Lung (tissue), 12 donors: Measurements from ENCODE around the gene NTM. TPM values are rescaled to one million over a fixed set of nuclear protein-coding genes. Genes with fewer than 3 reads are reported as not detected.
A peak's percentile ranks its signal among the peaks of the same experiment; 100 is the strongest.

Source experiments
- ATAC-seq: fragments of 200-7000 bp; cut with Tn5 transposase; one replicate; pipeline ENCODE4 v1.9.1; 2020; ENCODE audit warnings: moderate number of reproducible peaks; ENCODE audit not compliant: insufficient read depth, low FRiP score
- DNase-seq, 3 donors: peaks; one replicate each; pipeline ENCODE4 v3.0.0-alpha.2; 2013 to 2017
- H3K27ac ChIP-seq, 2 donors: one replicate each; pipeline ENCODE4 v1.5.1; 2013; ENCODE audit warnings: mild to moderate bottlenecking in 2 of 2, moderate library complexity in 2 of 2, control low read depth in 1 of 2, inconsistent platforms in 1 of 2, low read depth in 1 of 2, low read length in 1 of 2
- H3K27me3 ChIP-seq, 3 donors: one replicate each; pipeline ENCODE4 v1.5.1; 2013; ENCODE audit warnings: low read length in 2 of 3; ENCODE audit not compliant: control insufficient read depth in 3 of 3, insufficient read depth in 3 of 3
- H3K36me3 ChIP-seq, 4 donors: one replicate each; pipeline ENCODE4 v1.5.1; 2013; ENCODE audit warnings: low read length in 4 of 4, mild to moderate bottlenecking in 1 of 4, moderate library complexity in 1 of 4; ENCODE audit not compliant: control insufficient read depth in 4 of 4, insufficient read depth in 4 of 4
- H3K4me1 ChIP-seq, 5 donors: one replicate each; pipeline ENCODE4 v1.5.1; 2013; ENCODE audit warnings: low read length in 5 of 5, mild to moderate bottlenecking in 2 of 5, moderate library complexity in 1 of 5; ENCODE audit not compliant: control insufficient read depth in 5 of 5, insufficient read depth in 5 of 5
- H3K4me3 ChIP-seq: one replicate; pipeline ENCODE4 v1.5.1; 2013; ENCODE audit warnings: mild to moderate bottlenecking, control low read depth, moderate library complexity
- H3K9ac ChIP-seq, 2 donors: one replicate each; pipeline ENCODE4 v1.5.1; 2013; ENCODE audit warnings: low read length in 2 of 2, control low read depth in 1 of 2; ENCODE audit not compliant: insufficient read depth in 1 of 2
- H3K9me3 ChIP-seq, 4 donors: one replicate each; pipeline ENCODE4 v1.5.1; 2013; ENCODE audit warnings: low read length in 3 of 4, mild to moderate bottlenecking in 1 of 4, moderate library complexity in 1 of 4; ENCODE audit not compliant: control insufficient read depth in 4 of 4, insufficient read depth in 3 of 4
- CTCF ChIP-seq: IDR thresholded peaks from 2 replicates; pipeline ENCODE4 v1.5.1; 2012; ENCODE audit warnings: mild to moderate bottlenecking; ENCODE audit errors: control extremely low read depth, extremely low read depth
- WGBS, 2 donors: extraction: QIAGEN DNeasy Blood & Tissue Kit; methylation state at CpG; one replicate each; pipeline ENCODE4 v1.1.7; 2013; 5-methylcytosine and 5-hydroxymethylcytosine counted together
- polyA plus RNA-seq, 2 donors: library from polyadenylated mRNA; stranded (reverse); fragments of 200-250 nt; gene quantifications; one replicate each; pipeline ENCODE4 v1.2.1, GENCODE V29; 2013
- total RNA-seq, 2 donors: library from RNA; depleted of rRNA in 1 of 2; stranded (reverse); fragments of >200 nt in 1 of 2; gene quantifications; one replicate each; pipeline ENCODE4 v1.2.1, GENCODE V29; 2014 to 2021
- donor health status: control.
- donor health status: control.
- donor health status: Bipolar disorder and iron deficiency.
- donor health status: healthy.
- donor health status: DM: yes; HTN: yes; CAD: no.

Gene NTM
- total and polyA plus RNA-seq, 4 donors, result 0.39 to 30.9 (median 7.2) TPM

GRCh38 chr11:131840545-131840944 lies 470.1 kb downstream of the NTM start:
- TF ChIP-seq CTCF, result no peak
- 42 to 45% methylated on average over 3 of the region's 3 CpGs for WGBS, 2 donors
- H3K4me3 ChIP-seq, result no peak overlapping the region
- no peaks in the 10 kb centered on the region for H3K27me3 ChIP-seq
- H3K9me3 ChIP-seq, result peaks cover 0 to 2% (median 0%) of the 10 kb centered on the region in 4 donors
- H3K36me3 ChIP-seq, result no peaks in the 10 kb centered on the region
- peaks cover 0 to 6% (median 2%) of the 10 kb centered on the region in 5 donors for H3K4me1 ChIP-seq
- DNase-seq (no peak), ATAC-seq (no peak)
- H3K27ac ChIP-seq, result no peak overlapping the region
- no peak overlapping the region for H3K9ac ChIP-seq

- 22 to 39% methylated on average over 1 of the region's 1 CpG for WGBS, 2 donors
- H3K27ac ChIP-seq, result no peak overlapping the region
These were observed 470.6 kb downstream of the NTM start for GRCh38 chr11:131841028-131841427.

GRCh38 chr11:131841925-131842635 lies 471.7 kb downstream of the NTM start:
- Histone ChIP-seq H3K9ac (no peak overlapping the region), H3K36me3 (no peaks in the 10 kb centered on the region)
- TF ChIP-seq CTCF, result no peak

More at GRCh38 chr11:131841028-131841427, 470.6 kb downstream of the NTM start:
- no peak for TF ChIP-seq CTCF
- no peaks in the 10 kb centered on the region for H3K36me3 ChIP-seq
- H3K27me3 ChIP-seq, result no peaks in the 10 kb centered on the region
- H3K4me3 ChIP-seq, result no peak overlapping the region
- ATAC-seq (no peak), DNase-seq (peak in 2 of 3 donors; percentile 42 to 72)
- H3K9ac ChIP-seq, result no peak overlapping the region
- peaks cover 0 to 2% (median 0%) of the 10 kb centered on the region in 4 donors for H3K9me3 ChIP-seq
- H3K4me1 ChIP-seq, result peaks cover 0 to 6% (median 2%) of the 10 kb centered on the region in 5 donors

More at GRCh38 chr11:131841925-131842635, 471.7 kb downstream of the NTM start:
- no peak overlapping the region for H3K27ac ChIP-seq
- no peaks in the 10 kb centered on the region for H3K27me3 ChIP-seq
- WGBS, 2 donors, result 71% methylated on average over 11 of the region's 11 CpGs
- H3K9me3 ChIP-seq, result peaks cover 0 to 2% (median 0%) of the 10 kb centered on the region in 4 donors
- H3K4me3 ChIP-seq, result no peak overlapping the region
- no peak for ATAC-seq
- DNase-seq, result no peak
- peaks cover 0 to 6% (median 2%) of the 10 kb centered on the region in 5 donors for H3K4me1 ChIP-seq
